ENCODE data around the gene FAM174B. TPM values are rescaled to one million over a fixed set of nuclear protein-coding genes. Genes with fewer than 3 reads are reported as not detected.

The FAM174B gene
- total and polyA plus RNA-seq, 10 of the 15 experiments (the other 5 are each of a cell fraction or from before 2014, with no cell fraction given) = 0.71 to 15.9 (median 4.2) TPM

DNA sequence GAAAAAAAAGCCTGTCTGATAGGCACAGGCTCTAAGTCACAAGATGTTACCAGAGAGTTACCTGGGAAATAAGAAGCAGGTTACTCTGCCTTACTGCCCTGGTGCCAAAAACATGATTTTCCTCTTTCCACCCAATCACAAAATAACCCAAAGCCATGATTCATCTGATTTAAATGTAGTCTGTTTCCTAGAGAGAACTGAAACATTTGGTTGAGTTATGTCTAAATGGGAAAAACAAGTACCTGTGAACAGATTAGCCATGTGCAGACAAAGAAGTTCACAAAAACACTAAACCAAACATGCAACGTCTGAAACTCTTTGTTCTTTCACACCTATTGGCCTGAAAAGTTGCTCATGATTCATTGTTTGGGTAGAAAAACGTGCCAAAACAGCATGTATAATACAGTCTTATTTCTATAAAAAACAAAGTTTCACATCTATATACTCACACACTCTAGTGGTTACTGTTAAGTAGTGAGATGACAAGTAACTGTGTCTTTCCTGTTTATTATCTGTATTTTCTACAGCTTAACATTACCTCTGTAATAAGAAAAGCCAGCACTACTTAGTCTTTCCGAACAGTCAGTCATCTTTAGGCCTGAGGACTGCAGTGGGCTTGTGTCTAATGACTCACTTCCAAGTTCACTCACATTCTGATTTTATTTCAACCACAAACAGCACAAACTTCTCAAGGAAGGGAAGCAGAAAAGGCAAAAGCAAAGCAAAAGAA, 30.2 kb downstream of the FAM174B start:
- RAD21 ChIA-PET (ENCODE audit: unreplicated experiment) = interaction anchor here (0.6 to 1.3 kb wide), 7 partner anchors 13 to 55 kb away, joined by 3 to 6 read pairs (median 4); no protein-coding TSS in a partner anchor
- Histone ChIP-seq H3K27me3 (replicated peaks in 1 of 2; ENCODE audit: control insufficient read depth in 2 of 2, insufficient read depth in 2 of 2, low read length in 1 of 2) (no peaks in the 10 kb centered on the region), H3K4me1 (ENCODE audit: control insufficient read depth, insufficient read depth, low read length) (peaks cover 41% of the 10 kb centered on the region), H3K27ac (ENCODE audit: control insufficient read depth, insufficient read depth) (peak overlapping the region; percentile 90), H3K4me3 (no peak overlapping the region), H3K9ac (ENCODE audit: control insufficient read depth, insufficient read depth, low read length) (peak overlapping the region; percentile 18; the same call in 1 of the 2 replicates), H2AFZ (ENCODE audit: control insufficient read depth, low read depth, low read length) (peak overlapping the region; percentile 16), H3K79me2 (ENCODE audit: control insufficient read depth, insufficient read depth, low read length) (peaks cover 15% of the 10 kb centered on the region), H3K4me2 (ENCODE audit: control insufficient read depth, insufficient read depth) (peak overlapping the region; percentile 44), H4K20me1 (ENCODE audit: control insufficient read depth, insufficient read depth) (no peaks in the 10 kb centered on the region), H3K9me3 (replicated peaks; ENCODE audit: control insufficient read depth, insufficient read depth, low read length) (peaks cover 13% of the 10 kb centered on the region; the same call in 2 of the 3 replicates), H3K36me3 (ENCODE audit: control insufficient read depth in 2 of 2, insufficient read depth in 2 of 2, low read length in 1 of 2) (peaks cover 5 to 17% of the 10 kb centered on the region in 2 experiments; a peak in 3 of 4 replicates)
- SMC1A ChIA-PET (ENCODE audit: uncharacterized antibody, unreplicated experiment) = interaction anchor here (1.1 to 1.2 kb wide), 3 partner anchors 13 to 102 kb away, joined by 3 to 4 read pairs (median 3); no protein-coding TSS in a partner anchor
- CTCF ChIA-PET = interaction anchor here (1.5 kb wide), 1 partner anchor 10 kb away, joined by 4 read pairs; no protein-coding TSS in a partner anchor
- 5% methylated on average over 3 of the region's 3 CpGs for WGBS (ENCODE audit: insufficient coverage, insufficient replicate concordance, low lambda C conversion rate, missing lambda C conversion rate)
- DNase-seq (ENCODE audit: low read depth, low spot score) (peak; percentile 93), ATAC-seq (peak; percentile 89), FAIRE-seq (peak; percentile 86)
- POLR2A ChIA-PET = interaction anchor here (1.0 kb wide), 1 partner anchor 39 kb away, joined by 4 read pairs; no protein-coding TSS in a partner anchor
- BruUV-seq (replicated peaks) = no TSS peak
- intact Hi-C loops (cut with micrococcal nuclease; ENCODE audit: unreplicated experiment) (loop anchor here (1.0 kb wide), 2 partner anchors 29 to 38 kb away; no protein-coding TSS in a partner anchor), in situ Hi-C loops (cut with MboI) (no loop called here)
- TF ChIP-seq ZNF24 (IDR thresholded peaks at IDR 0.05) (0 out of 2 replicates have a peak, but pooled peaks have one; percentile 13), BHLHE40 (IDR thresholded peaks at IDR 0.05; ENCODE audit: borderline replicate concordance in 1 of 2, low read depth in 2 of 2, low read length in 1 of 2) (peak; percentile 97 to 99), ZNF384 (IDR thresholded peaks at IDR 0.05; ENCODE audit: borderline replicate concordance, low read depth, low read length) (peak; percentile 22; the same call in 1 of the 2 replicates), NFYA (IDR thresholded peaks at IDR 0.05; ENCODE audit: borderline replicate concordance, low read depth, low read length) (no peak), JUNB (IDR thresholded peaks at IDR 0.05) (peak; percentile 76), TCF3 (IDR thresholded peaks at IDR 0.05; ENCODE audit: borderline replicate concordance, insufficient read depth, low read depth, low read length) (no peak), ZNF217 (IDR thresholded peaks at IDR 0.05) (no peak), SREBF1 (IDR thresholded peaks at IDR 0.05; ENCODE audit: low read length) (no peak), ZBED1 (IDR thresholded peaks at IDR 0.05; ENCODE audit: borderline replicate concordance) (no peak), EED (IDR thresholded peaks at IDR 0.05; ENCODE audit: low read depth) (0 out of 2 replicates have a peak, but pooled peaks have one; percentile 12), POLR2AphosphoS5 (IDR thresholded peaks at IDR 0.05; ENCODE audit: low read length) (0 out of 2 replicates have a peak, but pooled peaks have one; percentile 6), CEBPB (IDR thresholded peaks at IDR 0.05; ENCODE audit: borderline replicate concordance in 1 of 2, low read depth in 2 of 2, low read length in 2 of 2) (peak in 1 of 2 experiments; percentile 79; a peak in 1 of 4 replicates), MTA3 (IDR thresholded peaks at IDR 0.05; ENCODE audit: borderline replicate concordance, low read length) (peak; percentile 85; the same call in 1 of the 2 replicates)
- TF ChIP-seq, protein P1, sequence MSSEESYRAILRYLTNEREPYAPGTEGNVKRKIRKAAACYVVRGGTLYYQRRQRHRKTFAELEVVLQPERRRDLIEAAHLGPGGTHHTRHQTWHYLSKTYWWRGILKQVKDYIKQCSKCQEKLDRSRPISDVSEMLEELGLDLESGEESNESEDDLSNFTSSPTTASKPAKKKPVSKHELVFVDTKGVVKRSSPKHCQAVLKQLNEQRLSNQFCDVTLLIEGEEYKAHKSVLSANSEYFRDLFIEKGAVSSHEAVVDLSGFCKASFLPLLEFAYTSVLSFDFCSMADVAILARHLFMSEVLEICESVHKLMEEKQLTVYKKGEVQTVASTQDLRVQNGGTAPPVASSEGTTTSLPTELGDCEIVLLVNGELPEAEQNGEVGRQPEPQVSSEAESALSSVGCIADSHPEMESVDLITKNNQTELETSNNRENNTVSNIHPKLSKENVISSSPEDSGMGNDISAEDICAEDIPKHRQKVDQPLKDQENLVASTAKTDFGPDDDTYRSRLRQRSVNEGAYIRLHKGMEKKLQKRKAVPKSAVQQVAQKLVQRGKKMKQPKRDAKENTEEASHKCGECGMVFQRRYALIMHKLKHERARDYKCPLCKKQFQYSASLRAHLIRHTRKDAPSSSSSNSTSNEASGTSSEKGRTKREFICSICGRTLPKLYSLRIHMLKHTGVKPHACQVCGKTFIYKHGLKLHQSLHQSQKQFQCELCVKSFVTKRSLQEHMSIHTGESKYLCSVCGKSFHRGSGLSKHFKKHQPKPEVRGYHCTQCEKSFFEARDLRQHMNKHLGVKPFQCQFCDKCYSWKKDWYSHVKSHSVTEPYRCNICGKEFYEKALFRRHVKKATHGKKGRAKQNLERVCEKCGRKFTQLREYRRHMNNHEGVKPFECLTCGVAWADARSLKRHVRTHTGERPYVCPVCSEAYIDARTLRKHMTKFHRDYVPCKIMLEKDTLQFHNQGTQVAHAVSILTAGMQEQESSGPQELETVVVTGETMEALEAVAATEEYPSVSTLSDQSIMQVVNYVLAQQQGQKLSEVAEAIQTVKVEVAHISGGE (CRISPR knock-in tag; IDR thresholded peaks at IDR 0.05) = no peak
- TF ChIP-seq, protein P2, sequence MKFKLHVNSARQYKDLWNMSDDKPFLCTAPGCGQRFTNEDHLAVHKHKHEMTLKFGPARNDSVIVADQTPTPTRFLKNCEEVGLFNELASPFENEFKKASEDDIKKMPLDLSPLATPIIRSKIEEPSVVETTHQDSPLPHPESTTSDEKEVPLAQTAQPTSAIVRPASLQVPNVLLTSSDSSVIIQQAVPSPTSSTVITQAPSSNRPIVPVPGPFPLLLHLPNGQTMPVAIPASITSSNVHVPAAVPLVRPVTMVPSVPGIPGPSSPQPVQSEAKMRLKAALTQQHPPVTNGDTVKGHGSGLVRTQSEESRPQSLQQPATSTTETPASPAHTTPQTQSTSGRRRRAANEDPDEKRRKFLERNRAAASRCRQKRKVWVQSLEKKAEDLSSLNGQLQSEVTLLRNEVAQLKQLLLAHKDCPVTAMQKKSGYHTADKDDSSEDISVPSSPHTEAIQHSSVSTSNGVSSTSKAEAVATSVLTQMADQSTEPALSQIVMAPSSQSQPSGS (IDR thresholded peaks at IDR 0.05; ENCODE audit: low read length) = peak; percentile 99
- TF ChIP-seq, protein P3, sequence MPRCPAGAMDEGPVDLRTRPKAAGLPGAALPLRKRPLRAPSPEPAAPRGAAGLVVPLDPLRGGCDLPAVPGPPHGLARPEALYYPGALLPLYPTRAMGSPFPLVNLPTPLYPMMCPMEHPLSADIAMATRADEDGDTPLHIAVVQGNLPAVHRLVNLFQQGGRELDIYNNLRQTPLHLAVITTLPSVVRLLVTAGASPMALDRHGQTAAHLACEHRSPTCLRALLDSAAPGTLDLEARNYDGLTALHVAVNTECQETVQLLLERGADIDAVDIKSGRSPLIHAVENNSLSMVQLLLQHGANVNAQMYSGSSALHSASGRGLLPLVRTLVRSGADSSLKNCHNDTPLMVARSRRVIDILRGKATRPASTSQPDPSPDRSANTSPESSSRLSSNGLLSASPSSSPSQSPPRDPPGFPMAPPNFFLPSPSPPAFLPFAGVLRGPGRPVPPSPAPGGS (IDR thresholded peaks at IDR 0.05; ENCODE audit: borderline replicate concordance, insufficient read depth, low read depth, low read length, poor library complexity, severe bottlenecking) = peak; percentile 82
